IMR-90 (cell line): ENCODE measurements around the gene MUTYH.

Experiments
- CEBPB ChIP-seq: IDR thresholded peaks from 2 replicates; pipeline ENCODE4 v1.6.1; 2012; ENCODE audit warnings: low read depth, low read length, improper control_type of control experiment
- CHD1 ChIP-seq: IDR thresholded peaks from 2 replicates; pipeline ENCODE4 v1.6.1; 2012; ENCODE audit warnings: low read depth, low read length, improper control_type of control experiment
- CTCF ChIP-seq: conservative IDR thresholded peaks from 2 replicates; pipeline ENCODE4 v1.5.1; 2012; ENCODE audit warnings: mild to moderate bottlenecking, low read depth, low read length, improper control_type of control experiment
- MXI1 ChIP-seq: IDR thresholded peaks from 2 replicates; pipeline ENCODE4 v1.6.1; 2012; ENCODE audit warnings: low read depth, mild to moderate bottlenecking, low read length, moderate library complexity, borderline replicate concordance
- NFE2L2 ChIP-seq: fragments of 150-350 bp; IDR thresholded peaks from 2 replicates; pipeline ENCODE4 v1.6.1; 2016; ENCODE audit warnings: low read depth, mild to moderate bottlenecking, low read length
- POLR2A ChIP-seq: IDR thresholded peaks from 2 replicates; pipeline ENCODE4 v1.6.1; 2012; ENCODE audit warnings: mild to moderate bottlenecking, low read depth, low read length
- RAD21 ChIP-seq: IDR thresholded peaks from 2 replicates; pipeline ENCODE4 v1.6.1; 2012; ENCODE audit warnings: low read length, improper control_type of control experiment
- RFX5 ChIP-seq: IDR thresholded peaks from 2 replicates; pipeline ENCODE4 v1.8.0; 2012; ENCODE audit warnings: low read depth, mild to moderate bottlenecking, low read length, moderate library complexity
- USF2 ChIP-seq: fragments of 150-350 bp; IDR thresholded peaks from 2 replicates; pipeline ENCODE4 v1.6.1; 2017; ENCODE audit warnings: mild to moderate bottlenecking, antibody characterized with exemption, low read length, low read depth

DNA sequence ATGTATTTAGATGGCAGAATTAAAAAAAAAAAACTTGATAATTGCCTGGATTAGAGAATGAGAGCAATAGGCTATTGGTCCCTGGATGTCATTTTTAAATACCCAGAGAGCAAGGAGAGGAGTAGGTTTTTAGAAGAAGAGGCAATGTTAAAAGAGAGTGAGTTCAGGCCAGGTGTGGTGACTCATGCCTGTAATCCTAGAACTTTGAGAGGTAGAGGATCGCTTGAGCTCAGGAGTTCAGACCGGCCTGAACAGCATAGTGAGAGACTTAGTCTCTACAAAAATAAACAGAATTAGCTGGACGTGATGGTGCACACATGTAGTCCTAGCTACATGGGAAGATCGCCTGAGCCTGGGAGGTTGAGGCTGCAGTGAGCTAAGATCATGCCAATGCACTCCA is 15.9 kb upstream of the MUTYH start:
- TF ChIP-seq CTCF (no peak), RFX5 (no peak), CHD1 (no peak), POLR2A (no peak), RAD21 (no peak), CEBPB (no peak), NFE2L2 (no peak), USF2 (no peak), MXI1 (no peak)
